Measurements from ENCODE around the gene LILRB2.
"Not testable (repeated sequence)": the region's sequence is repeated elsewhere in the genome, so short reads cannot be mapped to it uniquely, and the experiment has no call there.

Gene LILRB2

DNA sequence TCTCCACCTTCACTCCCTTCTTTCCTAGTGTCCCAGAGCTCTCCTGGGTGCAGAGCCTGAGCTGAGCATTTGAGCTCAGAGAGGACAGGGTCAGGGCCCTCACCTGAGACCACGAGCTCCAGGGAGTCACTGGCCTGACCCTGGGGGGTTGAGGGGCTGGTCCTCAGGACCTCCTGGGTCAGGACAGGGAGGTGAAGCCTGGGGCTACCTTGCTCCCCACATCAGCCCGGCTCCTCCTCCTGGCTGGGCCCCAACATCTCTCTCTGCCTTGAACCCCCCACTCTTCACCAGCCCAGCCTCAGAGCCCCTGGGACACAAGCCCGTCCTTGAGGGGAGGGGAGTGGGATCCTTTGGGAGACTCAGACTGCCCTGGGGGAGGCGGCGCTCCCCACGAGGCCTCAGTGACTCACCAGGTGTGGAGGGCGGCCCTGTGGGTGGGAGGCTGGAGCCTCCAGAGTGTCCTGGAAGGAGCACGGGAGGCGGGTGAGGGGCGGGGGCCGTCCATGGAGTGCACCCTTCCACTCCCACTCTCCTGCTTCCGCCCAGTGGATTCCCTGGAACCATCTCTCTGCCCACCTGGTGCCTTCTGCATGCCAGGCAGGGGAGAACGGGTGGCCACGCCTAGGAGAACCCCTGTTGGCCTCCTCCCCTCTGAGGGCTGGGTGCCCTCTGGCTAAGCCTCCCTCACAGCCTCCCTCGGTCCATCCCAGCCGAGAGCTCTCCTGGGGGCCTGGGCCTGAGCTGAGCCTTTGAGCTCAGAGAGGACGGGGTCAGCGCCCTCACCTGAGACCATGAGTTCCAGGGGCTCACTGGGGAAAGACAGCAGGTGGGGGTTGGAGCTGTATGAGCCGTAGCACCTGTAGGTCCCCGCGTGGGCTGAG is 41.2 kb downstream of the LILRB2 start:
- not testable (repeated sequence) for DNase-seq

DNA sequence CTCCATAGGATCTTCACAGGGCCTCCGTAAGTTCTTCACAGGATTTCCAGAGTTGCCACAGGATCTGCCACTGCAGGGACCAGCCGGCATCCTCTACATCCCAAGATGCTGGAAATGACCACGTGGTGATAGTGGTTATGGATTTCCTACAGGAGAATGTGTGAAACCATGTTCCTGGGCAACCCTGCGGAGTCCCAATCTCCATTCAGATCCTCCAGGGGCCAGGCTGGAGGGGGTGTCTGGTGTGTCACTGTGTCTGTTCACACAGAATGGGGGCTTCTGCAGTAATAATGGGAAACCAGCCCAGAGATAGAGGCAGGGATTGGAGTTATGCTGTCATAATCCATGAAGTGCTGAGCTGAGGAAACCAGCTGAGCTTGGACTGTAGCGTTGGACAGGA is 47.0 kb downstream of the LILRB2 start:
- DNase-seq: no peak

- peak; percentile 58 to 73 for DNase-seq
Measured at GRCh38 chr19:54231077-54231931, 49.6 kb downstream of the LILRB2 start.

DNA sequence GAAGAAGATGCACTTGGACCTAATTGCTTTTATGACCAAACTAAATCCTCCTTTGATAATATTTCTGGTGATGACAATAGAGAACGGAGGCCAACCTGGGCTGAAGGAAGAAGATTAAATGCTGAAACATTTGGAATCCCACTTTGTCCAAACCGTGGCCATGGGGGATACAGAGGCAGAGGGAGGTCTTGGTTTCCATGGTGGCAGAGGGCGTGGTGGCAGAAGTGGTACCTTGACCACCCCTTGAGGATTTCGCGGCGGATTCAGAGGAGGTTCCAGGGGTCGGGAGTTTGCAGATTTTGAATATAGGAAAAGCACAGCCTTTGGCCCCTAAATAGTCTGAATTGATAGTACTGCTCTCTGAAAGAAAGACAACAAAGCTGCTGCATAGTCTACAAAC is 50.9 kb downstream of the LILRB2 start:
- no peak for DNase-seq

GRCh38 chr19:54229146-54229545 is 51.8 kb downstream of the LILRB2 start:
- DNase-seq: no peak

GRCh38 chr19:54224619-54225018 is 56.3 kb downstream of the LILRB2 start:
- not testable (repeated sequence) for DNase-seq

DNA sequence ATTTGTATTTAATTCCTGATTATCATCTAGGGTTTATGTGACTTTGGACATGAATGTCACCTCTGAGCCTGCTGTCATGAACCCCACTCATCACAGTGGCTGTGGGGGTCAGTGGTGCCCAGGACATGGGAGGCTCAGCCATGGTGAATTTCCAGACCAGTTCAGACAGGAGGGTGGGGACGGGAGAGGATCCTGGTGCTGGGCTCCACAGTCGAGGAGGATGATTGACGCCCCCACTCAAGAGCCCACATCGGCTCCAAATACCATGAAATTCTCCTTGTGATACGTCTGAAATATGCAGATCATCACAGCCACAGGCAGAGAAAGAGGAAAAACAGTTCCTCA is 57.0 kb downstream of the LILRB2 start:
- DNase-seq: not testable (repeated sequence)

All from SHP77 (cell line).